GM12801 (cell line): ENCODE measurements around the gene MEGF6.

Experiments used
- TF ChIP-seq, protein P1 (sequence below): IDR thresholded peaks from one replicate; pipeline ENCODE4 v1.5.1; 2011; ENCODE audit warnings: control low read depth; ENCODE audit not compliant: insufficient read length; ENCODE audit errors: extremely low read depth

The MEGF6 gene

DNA sequence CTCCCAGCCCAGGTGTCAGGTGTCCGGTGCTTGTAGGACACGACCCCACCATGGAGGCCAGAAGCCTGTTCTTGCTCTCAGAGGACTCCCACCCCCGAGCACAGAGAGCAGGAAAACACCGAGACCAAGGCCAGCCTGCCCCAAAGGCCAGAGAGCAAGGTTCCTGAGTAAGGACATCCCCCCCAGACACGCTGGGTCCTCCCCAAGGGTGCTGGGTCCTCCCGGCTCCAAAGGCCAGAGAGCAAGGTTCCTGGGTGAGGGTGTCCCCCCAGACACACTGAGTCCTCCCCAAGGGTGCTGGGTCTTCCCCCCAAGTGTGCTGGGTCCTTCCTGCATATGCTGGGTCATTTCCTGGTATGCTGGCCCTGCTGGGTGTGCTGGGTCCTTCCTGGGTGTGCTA is 40.0 kb downstream of the MEGF6 start:
- TF ChIP-seq, protein P1, sequence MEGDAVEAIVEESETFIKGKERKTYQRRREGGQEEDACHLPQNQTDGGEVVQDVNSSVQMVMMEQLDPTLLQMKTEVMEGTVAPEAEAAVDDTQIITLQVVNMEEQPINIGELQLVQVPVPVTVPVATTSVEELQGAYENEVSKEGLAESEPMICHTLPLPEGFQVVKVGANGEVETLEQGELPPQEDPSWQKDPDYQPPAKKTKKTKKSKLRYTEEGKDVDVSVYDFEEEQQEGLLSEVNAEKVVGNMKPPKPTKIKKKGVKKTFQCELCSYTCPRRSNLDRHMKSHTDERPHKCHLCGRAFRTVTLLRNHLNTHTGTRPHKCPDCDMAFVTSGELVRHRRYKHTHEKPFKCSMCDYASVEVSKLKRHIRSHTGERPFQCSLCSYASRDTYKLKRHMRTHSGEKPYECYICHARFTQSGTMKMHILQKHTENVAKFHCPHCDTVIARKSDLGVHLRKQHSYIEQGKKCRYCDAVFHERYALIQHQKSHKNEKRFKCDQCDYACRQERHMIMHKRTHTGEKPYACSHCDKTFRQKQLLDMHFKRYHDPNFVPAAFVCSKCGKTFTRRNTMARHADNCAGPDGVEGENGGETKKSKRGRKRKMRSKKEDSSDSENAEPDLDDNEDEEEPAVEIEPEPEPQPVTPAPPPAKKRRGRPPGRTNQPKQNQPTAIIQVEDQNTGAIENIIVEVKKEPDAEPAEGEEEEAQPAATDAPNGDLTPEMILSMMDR = no peak

DNA sequence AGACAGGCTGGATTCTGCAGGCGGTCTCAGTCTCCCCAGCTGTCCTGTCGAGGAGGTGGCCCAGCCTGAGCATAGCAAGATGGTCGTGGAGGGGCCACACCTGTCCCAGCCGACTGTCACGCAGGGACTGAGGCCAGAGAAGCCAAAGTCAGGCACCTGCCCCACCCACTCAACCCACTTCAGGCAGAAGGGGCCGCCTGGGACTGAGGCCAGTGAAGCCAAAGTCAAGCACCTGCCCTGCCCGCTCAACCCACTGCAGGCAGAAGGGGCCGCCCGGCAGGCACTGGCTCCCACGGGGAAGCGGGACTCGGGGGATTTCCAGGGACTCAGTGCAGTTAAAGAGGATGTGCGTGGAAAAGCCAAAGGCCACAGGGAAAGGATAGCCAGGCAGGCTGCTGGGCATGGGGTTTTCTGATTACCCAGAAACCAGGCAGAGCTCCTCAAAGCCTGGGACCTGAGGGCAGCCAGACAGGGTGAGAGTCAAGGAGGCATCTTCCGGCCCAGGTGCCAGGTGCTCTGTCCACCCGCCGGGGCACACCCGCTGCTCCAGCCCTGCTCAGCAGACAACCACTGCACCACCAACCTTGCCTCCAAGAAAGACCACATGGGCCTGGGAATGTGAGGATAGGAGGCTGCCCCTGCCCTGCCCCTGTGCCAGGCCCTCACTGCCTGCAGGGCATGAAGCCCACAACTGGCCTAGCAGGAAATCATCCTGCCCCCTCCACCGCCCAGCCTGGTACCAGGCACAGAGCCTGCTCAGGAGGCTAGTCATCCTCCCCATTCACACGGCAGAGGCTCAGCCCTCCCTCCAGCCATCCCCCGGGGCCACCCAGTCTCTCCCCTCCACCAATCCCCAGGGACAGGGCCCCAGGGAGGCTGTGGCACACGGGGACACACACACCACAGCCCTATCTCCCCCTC is 41.0 kb downstream of the MEGF6 start:
- TF ChIP-seq, protein P1 = no peak

DNA sequence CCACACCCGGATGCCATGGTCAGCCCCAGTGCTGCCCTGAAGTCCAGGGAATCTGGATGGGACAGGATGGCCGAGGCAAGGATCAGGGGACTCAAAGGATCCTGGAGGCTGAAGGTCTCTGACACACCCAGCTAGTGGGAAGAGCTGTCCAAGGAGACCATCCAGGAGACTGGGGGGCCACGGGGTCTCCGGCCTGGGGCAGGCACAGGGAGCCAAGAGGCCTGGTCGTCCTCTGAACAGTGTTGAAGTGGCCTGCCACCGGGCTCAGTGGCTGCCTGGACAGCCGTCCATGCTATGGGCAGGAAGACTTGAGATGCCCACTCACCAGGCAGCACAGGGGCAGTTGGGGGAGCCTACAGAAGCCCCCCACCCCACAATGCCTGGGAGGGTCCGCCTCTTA is 41.9 kb downstream of the MEGF6 start:
- TF ChIP-seq, protein P1 = no peak

DNA sequence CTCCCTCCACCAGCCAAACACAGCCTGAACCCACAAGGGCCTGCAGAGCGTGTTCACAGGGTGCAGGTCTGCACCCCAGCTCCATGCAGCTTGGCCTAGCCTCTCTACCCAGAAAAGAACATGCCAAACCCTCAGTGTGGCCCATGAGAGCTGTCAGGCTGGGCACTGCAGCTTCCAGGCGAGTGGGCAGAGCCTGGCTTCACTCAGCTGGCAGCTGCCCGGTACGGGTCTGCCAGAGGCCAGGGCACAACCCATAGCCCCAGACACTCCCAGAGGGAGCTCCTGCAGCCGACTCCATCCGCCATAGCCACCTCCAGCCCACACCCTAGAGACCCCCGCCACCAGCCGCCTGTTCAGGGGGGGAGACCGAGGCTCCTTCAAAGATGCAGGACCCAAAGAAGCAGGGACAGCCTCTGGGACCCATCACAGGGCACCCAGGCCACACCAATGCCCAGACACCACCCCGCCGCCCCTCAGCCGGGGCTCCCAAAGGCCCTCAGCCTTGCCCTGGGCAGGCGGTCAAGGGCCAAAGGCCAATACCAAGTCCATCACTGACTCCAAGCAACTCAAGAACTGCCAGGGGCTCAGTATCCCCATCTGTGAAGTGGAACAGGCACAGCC is 42.4 kb downstream of the MEGF6 start:
- TF ChIP-seq, protein P1 = no peak

DNA sequence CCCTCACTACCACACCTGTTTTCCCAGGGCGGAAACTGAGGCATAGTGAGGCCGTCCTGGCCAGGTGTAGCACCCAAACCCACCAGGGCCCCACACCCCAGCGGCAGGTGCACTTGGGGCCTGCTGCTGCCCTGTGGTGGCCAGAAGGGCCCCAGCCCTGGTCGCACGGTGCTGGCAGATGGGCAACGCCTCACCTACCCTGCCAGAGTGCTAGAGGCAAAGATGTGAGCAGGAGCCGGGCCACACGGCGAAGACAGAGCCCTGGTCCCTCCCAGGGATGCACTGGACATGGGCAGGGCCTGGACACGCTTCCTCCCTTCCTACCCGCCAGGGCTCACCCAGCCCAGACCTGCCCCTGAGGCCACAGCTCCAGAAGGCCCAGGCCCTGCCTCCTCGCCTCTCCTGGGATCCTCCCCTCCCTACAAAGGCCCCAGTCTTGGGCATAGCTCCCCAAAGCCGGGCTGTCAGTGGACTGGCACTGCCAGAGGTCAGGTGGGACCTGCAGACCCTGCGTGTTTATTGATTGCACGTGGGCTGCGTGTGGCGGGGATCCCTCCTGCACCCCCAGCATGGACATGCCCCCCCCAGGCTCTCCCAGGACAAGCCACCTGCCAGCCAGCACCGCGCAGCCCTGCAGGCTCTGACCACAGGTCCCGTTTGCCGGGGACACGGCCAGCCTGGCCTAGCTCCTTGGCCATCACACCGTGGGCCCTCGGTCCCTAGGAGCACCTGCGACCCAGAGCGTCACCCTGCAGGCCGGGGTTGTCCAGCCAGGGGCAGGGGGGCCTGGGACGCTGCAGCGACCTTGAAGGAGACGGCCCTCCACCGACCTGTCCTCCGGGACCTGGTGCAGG is 44.1 kb downstream of the MEGF6 start:
- TF ChIP-seq, protein P1 = no peak

DNA sequence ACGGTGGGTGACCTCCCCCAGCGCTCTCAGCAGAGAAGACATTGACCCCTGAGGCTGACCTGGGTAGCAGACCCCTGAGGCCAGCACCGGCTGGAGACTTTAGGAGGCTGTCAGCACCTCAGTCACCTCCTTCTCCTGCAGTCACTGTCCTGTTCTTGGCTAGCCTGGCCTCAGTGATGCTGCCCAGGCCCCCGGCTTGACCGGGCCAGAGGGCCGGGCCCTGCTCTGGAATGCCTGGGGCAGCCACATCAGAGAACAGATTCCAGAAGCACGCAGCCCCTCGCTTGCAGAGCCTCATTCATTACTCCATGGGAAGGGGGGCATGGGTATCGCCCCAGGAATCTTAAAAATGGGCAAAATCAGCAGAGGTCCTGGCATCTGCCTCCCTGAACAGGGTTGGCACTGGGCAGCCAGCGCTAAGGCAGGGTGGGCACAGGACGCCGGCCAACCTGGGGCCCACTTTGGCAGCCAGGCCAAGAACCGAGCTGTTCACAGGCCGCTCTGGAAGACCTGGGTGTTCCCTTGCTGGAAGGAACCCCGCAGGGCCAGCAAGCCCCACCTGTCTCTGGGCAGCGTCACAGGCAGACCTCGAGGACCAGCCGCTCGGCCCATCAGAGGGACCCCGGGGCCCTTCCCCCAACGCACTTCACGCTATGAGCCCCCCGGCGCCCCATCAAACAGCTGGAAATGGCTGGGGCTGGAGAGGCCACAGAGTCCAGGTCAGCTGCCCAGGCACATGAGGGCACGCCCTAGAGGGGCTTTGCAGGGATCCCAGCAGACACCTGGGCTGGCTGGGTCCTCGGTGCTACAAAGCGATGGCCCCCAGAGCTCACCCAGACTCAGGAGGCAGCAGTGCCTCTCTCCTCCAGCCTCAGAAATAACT is 45.1 kb downstream of the MEGF6 start:
- TF ChIP-seq, protein P1 = no peak
